RCC 7860 (cell line): ENCODE results near the gene RASA4B.
"Not testable (repeated sequence)": the region's sequence is repeated elsewhere in the genome, so short reads cannot be mapped to it uniquely, and the experiment has no call there.

Source experiments
- DNase-seq: peaks from one replicate; pipeline ENCODE4 v3.0.0-alpha.2; 2015; ENCODE audit warnings: low spot score
- FAIRE-seq: peaks from 2 replicates; lab custom pipeline; 2012; peaks lifted over from hg19 to GRCh38; lab: Jason Lieb, UNC

The RASA4B gene

GRCh38 chr7:102478314-102479208, 39.0 kb downstream of the RASA4B start, which contains the start of gene POLR2J:
TSS of gene POLR2J (minus strand) at chr7:102478922. CDS start at chr7:102478860, 62 bp downstream.
- peak; percentile 15 for DNase-seq
- FAIRE-seq, result not testable (repeated sequence)

GRCh38 chr7:102474736-102475435, 42.7 kb downstream of the RASA4B start:
- DNase-seq, FAIRE-seq: not testable (repeated sequence)

DNA sequence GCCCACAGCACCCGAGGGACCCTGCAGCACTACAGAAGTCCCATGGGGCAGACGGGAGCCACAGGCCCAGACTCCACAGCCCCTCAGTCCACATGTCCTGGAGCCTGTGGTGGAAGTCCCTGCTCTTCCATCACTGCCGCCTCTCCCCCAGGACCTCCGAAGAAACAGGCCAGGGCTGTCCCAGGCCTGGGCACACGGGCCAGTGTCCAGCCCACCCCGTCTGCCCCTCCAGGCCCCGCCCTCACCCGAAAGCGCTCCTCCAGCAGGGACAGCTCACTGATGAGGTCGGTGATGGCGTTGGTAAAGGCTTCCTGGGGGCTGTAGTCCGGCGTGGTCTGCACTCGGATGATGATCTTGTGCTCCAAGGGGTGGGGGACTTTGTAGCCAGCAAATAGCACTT, 43.5 kb downstream of the RASA4B start:
- DNase-seq, FAIRE-seq: not testable (repeated sequence)

- no peak for DNase-seq
- FAIRE-seq, result no peak
These were observed 44.1 kb downstream of the RASA4B start for GRCh38 chr7:102473271-102473991.

DNA sequence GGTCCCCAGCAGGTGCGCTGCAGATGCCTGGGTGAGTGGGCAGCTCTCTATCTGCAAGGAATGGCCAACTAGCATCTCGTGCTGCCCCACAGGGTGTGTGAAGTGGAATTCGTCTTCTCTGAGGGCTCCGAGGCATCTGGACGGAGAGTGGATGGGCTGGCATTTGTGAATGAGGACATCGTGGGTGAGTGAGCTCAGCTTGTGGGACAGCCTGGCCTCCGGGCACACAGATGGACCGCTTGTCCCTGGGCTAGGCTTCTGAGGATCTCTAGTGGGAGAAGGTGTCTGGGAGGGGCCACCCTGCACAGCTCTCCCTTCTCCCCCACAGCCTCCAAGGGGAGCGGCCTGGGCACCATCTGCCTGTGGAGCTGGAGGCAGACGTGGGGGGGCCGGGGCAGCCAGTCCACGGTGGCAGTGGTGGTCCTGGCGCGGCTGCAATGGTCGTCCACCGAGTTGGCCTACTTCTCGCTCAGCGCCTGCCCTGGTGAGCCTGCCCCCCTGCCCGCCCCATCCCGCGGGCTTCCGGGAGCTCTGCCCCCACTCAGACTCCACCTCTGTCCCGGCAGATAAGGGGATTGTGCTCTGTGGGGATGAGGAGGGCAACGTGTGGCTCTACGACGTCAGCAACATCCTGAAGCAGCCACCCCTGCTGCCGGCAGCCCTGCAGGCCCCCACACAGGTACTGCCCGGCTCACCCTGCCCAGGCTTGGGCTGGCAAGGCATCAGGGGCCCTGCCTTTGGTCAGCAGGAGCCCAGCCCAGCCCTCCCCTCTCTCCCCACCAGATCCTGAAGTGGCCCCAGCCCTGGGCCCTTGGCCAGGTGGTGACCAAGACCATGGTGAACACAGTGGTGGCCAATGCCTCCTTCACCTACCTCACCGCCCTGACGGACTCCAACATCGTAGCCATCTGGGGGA, 45.2 kb downstream of the RASA4B start:
- DNase-seq, result no peak
- FAIRE-seq, result no peak

- FAIRE-seq, result no peak
- no peak for DNase-seq
These were observed 45.8 kb downstream of the RASA4B start for GRCh38 chr7:102471791-102472125.

GRCh38 chr7:102469972-102470825, 47.4 kb downstream of the RASA4B start:
- no peak for DNase-seq
- FAIRE-seq, result no peak

GRCh38 chr7:102469351-102469971, 48.1 kb downstream of the RASA4B start:
- DNase-seq, result no peak
- no peak for FAIRE-seq

- FAIRE-seq (no peak), DNase-seq (no peak)
These were observed 48.9 kb downstream of the RASA4B start for GRCh38 chr7:102468478-102469350.

- DNase-seq, result no peak
- no peak for FAIRE-seq
These were observed 49.7 kb downstream of the RASA4B start for GRCh38 chr7:102467581-102468477.

GRCh38 chr7:102466097-102466496, 51.5 kb downstream of the RASA4B start:
- DNase-seq (no peak), FAIRE-seq (no peak)

DNA sequence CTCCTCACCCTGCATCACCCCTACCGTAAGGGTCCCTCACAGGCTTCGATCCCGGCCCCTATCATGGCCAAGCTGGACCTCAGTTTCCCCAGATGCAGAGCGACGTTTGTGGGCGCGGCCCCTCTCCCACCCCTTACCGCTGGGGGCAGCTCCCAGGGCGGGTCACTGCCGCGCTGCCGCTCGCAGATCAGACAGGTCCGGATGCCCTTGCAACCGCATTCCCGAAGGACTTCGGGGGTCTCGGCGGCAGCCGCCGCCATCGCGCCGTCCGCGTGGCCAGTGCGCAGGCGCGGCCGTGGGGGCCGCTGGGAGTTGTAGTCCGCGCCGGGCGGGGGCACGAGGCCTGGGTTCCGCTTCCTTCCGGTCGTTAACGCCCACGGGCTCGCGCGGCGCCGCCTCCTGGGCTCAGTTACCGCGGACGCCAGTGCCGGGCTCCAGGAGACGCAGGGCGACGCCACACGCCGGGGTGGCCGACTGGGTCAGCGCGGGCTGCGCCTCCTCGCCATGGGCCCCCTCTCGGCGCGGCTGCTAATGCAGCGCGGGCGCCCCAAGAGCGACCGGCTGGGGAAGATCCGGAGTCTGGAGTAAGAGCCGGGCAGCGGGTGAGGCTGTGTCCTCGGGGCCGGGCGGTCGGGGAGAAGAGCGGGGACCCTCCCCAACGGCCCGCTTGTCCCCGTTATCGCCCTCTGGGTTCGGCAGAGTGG, 52.8 kb downstream of the RASA4B start, which contains the start of the genes ALKBH4 and LRWD1:
Gene ALKBH4, minus strand, starts transcription at position 287 of the 704 bp plus-strand sequence. Its CDS starts 27 bp downstream, at position 260.
Gene LRWD1, plus strand, starts transcription at position 408 of the 704 bp plus-strand sequence. Its CDS starts 97 bp downstream, at position 505.
- FAIRE-seq (no peak), DNase-seq (peak; percentile 88)

GRCh38 chr7:102463841-102464576, 53.6 kb downstream of the RASA4B start:
- DNase-seq (no peak), FAIRE-seq (no peak)

- DNase-seq (no peak), FAIRE-seq (no peak)
These were observed 57.1 kb downstream of the RASA4B start for GRCh38 chr7:102460467-102460866.

GRCh38 chr7:102459221-102459844, 58.2 kb downstream of the RASA4B start:
- DNase-seq (no peak), FAIRE-seq (no peak)
